K562 (cell line): ENCODE data around the gene TF. TPM values are rescaled to one million over a fixed set of nuclear protein-coding genes. Genes with fewer than 3 reads are reported as not detected.

Experiments
- ATAC-seq: fragments of 200-7000 bp; cut with Tn5 transposase; 3 replicates; pipeline ENCODE4 v1.9.1; 2020; ENCODE audit warnings: moderate library complexity
- BruUV-seq: library from RNA; stranded (reverse); fragments of 400-500 nt; replicated peaks from 2 replicates; lab custom pipeline; 2021; lab: Mats Ljungman, UMichigan
- CTCF ChIA-PET: fragments of 300-600 bp; formaldehyde crosslinking; extraction: SDS; loops from one replicate; lab custom pipeline; 2021; ENCODE audit warnings: low intra/inter-chr PET ratio; lab: Yijun Ruan, JAX
- POLR2A ChIA-PET: fragments of 300-600, 350-650 bp; sonication (Branson Sonifier 250); formaldehyde crosslinking; extraction: SDS; loops from one replicate; lab custom pipeline; 2021; ENCODE audit warnings: antibody characterized with exemption, inconsistent platforms; lab: Yijun Ruan, JAX
- DNase-seq, 4 experiments: peaks; one replicate each; pipeline versions ENCODE4 v3.0.0 to v3.0.0-alpha.2; 2011 to 2018; ENCODE audit warnings: low spot score in 3 of 4, mixed read lengths in 3 of 4; ENCODE audit errors: extremely low read depth in 1 of 4
- FAIRE-seq: peaks from 2 replicates; lab custom pipeline; 2011; peaks lifted over from hg19 to GRCh38; lab: Jason Lieb, UNC
- H2AFZ ChIP-seq: 2 replicates; pipeline ENCODE4 v1.6.0; 2011; ENCODE audit warnings: low read depth, low read length, control low read depth, inconsistent platforms
- H3K27ac ChIP-seq: fragments of 200-600 bp; 3 replicates; pipeline ENCODE4 v1.8.0; 2011; ENCODE audit warnings: low read depth, mild to moderate bottlenecking, control low read depth, inconsistent platforms, low read length, moderate library complexity, mixed read lengths; ENCODE audit errors: extremely low read depth
- H3K27me3 ChIP-seq, 2 experiments: fragments of 300-600 bp in 1 of 2; 2 replicates in 1 of 2; 3 replicates in 1 of 2; pipeline versions ENCODE4 v1.6.0 to v1.8.0; 2011; ENCODE audit warnings: inconsistent platforms in 2 of 2, low read length in 2 of 2, mild to moderate bottlenecking in 1 of 2, mixed read lengths in 1 of 2, moderate library complexity in 1 of 2; ENCODE audit not compliant: control insufficient read depth in 2 of 2, insufficient read depth in 2 of 2
- H3K36me3 ChIP-seq: fragments of 300-600 bp; 3 replicates; pipeline ENCODE4 v1.8.0; 2011; ENCODE audit warnings: mild to moderate bottlenecking, low read length, inconsistent platforms; ENCODE audit not compliant: control insufficient read depth, insufficient read depth
- H3K4me1 ChIP-seq, 2 experiments: fragments of 200-600 bp in 1 of 2; replicated peaks in 1 of 2; 2 replicates in 1 of 2; 3 replicates in 1 of 2; pipeline versions ENCODE4 v1.5.1 to v1.8.0; 2011; ENCODE audit warnings: inconsistent platforms in 2 of 2, low read length in 2 of 2, mild to moderate bottlenecking in 1 of 2, mixed read lengths in 1 of 2, moderate library complexity in 1 of 2; ENCODE audit not compliant: control insufficient read depth in 2 of 2, insufficient read depth in 2 of 2
- H3K4me2 ChIP-seq: 2 replicates; pipeline ENCODE4 v1.6.1; 2011; ENCODE audit warnings: low read length, control low read depth, inconsistent platforms, mixed read lengths; ENCODE audit not compliant: insufficient read depth
- H3K4me3 ChIP-seq: fragments of 200-600 bp; sonication (generic), shearing (Covaris generic); 2 replicates; pipeline ENCODE4 v1.5.1; 2016; ENCODE audit warnings: control low read depth, inconsistent platforms
- H3K79me2 ChIP-seq: fragments of 200-600 bp; 3 replicates; pipeline ENCODE4 v1.8.0; 2011; ENCODE audit warnings: low read length, inconsistent platforms; ENCODE audit not compliant: control insufficient read depth, insufficient read depth
- H3K9ac ChIP-seq, 2 experiments: 2 replicates each; pipeline versions ENCODE4 v1.6.0 to v1.6.1; 2011; ENCODE audit warnings: low read depth in 2 of 2, low read length in 2 of 2, control low read depth in 1 of 2, inconsistent platforms in 1 of 2, mild to moderate bottlenecking in 1 of 2, mixed read lengths in 1 of 2; ENCODE audit not compliant: insufficient read depth in 1 of 2
- H3K9me1 ChIP-seq: one replicate; pipeline ENCODE4 v1.6.0; 2011; ENCODE audit warnings: inconsistent platforms, mild to moderate bottlenecking, low read length, moderate library complexity; ENCODE audit not compliant: control insufficient read depth, insufficient read depth
- H3K9me3 ChIP-seq: replicated peaks from 2 replicates; pipeline ENCODE4 v1.5.1; 2011; ENCODE audit warnings: low read depth, low read length, inconsistent platforms; ENCODE audit not compliant: control insufficient read depth, insufficient read depth
- H4K20me1 ChIP-seq: replicated peaks from 2 replicates; pipeline ENCODE4 v1.6.1; 2011; ENCODE audit warnings: low read length, inconsistent platforms, mixed read lengths; ENCODE audit not compliant: control insufficient read depth, insufficient read depth
- ARID3B ChIP-seq: fragments of 250-450 bp; sonication (Bioruptor Pico); IDR thresholded peaks from 2 replicates; pipeline ENCODE4 v1.4.0; 2020; ENCODE audit warnings: borderline replicate concordance
- BCLAF1 ChIP-seq, 2 experiments: fragments of 450-650 bp in 1 of 2; IDR thresholded peaks; 2 replicates each; pipeline ENCODE4 v1.6.1; 2011 to 2017; ENCODE audit warnings: low read depth in 2 of 2, antibody characterized with exemption in 1 of 2, borderline replicate concordance in 1 of 2, low read length in 1 of 2, mild to moderate bottlenecking in 1 of 2, mixed read lengths in 1 of 2; ENCODE audit not compliant: control insufficient read depth in 1 of 2
- CEBPZ ChIP-seq: fragments of 150-350 bp; IDR thresholded peaks from 2 replicates; pipeline ENCODE4 v1.6.1; 2014; ENCODE audit warnings: low read depth, mild to moderate bottlenecking, low read length, borderline replicate concordance
- HBP1 ChIP-seq: fragments of 450-650 bp; formaldehyde crosslinking; IDR thresholded peaks from 2 replicates; pipeline ENCODE4 v1.4.0; 2022; ENCODE audit warnings: missing genetic modification characterization
- HCFC1 ChIP-seq: IDR thresholded peaks from 2 replicates; pipeline ENCODE4 v1.6.1; 2012; ENCODE audit warnings: low read depth, low read length, improper control_type of control experiment
- LEF1 ChIP-seq: fragments of 450-650 bp; IDR thresholded peaks from 2 replicates; pipeline ENCODE4 v1.6.1; 2016; ENCODE audit warnings: mild to moderate bottlenecking
- TEAD1 ChIP-seq, 2 experiments: fragments of 450-650 bp in 1 of 2; sonication (generic) in 1 of 2; formaldehyde crosslinking; IDR thresholded peaks; 2 replicates each; pipeline versions ENCODE4 v1.4.0 to v1.8.0; 2020 to 2022; ENCODE audit warnings: mild to moderate bottlenecking in 2 of 2, missing genetic modification reagents in 1 of 2
- ZNF717 ChIP-seq: fragments of 250-450 bp; sonication (Bioruptor Pico); IDR thresholded peaks from 2 replicates; pipeline ENCODE4 v1.5.0; 2021
- WGBS: fragments of 100-300 bp; shearing (Covaris generic); methylation state at CpG from one replicate; pipeline ENCODE4 v1.1.6; 2016; ENCODE audit warnings: low coverage, mixed read lengths; ENCODE audit not compliant: insufficient coverage; ENCODE audit errors: missing lambda C conversion rate; 5-methylcytosine and 5-hydroxymethylcytosine counted together
- in situ Hi-C: fragments of 300-500 bp; cut with MboI; formaldehyde crosslinking; loops from 4 replicates; pipeline ENCODE4 v1.15.0; 2018; ENCODE audit warnings: inconsistent platforms, mixed read lengths
- intact Hi-C: fragments of 100-400 bp; cut with micrococcal nuclease; formaldehyde crosslinking; loops from 2 replicates; pipeline ENCODE4 v1.14.2; 2022
- polyA plus RNA-seq, 8 experiments: library from polyadenylated mRNA; depleted of rRNA in 4 of 8; stranded (reverse) in 5 of 8; unstranded in 3 of 8; fragments of >200 nt; fragmentation: Nextera tagmentation in 2 of 8; fragmentation: Illumina TruSeq in 1 of 8; extraction: Ambion mirVana in 2 of 8; extraction: Trizol in 1 of 8; gene quantifications; 2 replicates each; pipeline versions ENCODE4 v1.2.1 to v1.2.3, GENCODE V29; 2011 to 2014; ENCODE audit warnings: inconsistent platforms in 1 of 8, missing spikeins in 1 of 8
- total RNA-seq, 7 experiments: library from RNA; depleted of rRNA in 6 of 7; stranded (reverse); fragments of >200 nt in 6 of 7; fragmentation: Illumina TruSeq in 2 of 7; extraction: Trizol in 2 of 7; gene quantifications; 2 replicates each; pipeline versions ENCODE4 v1.2.1 to v1.2.3, GENCODE V29; 2011 to 2021; ENCODE audit warnings: low replicate concordance in 1 of 7

Gene TF
- total and polyA plus RNA-seq, 9 of the 15 experiments (the other 6 are each of a cell fraction or from before 2014, with no cell fraction given), result 0.09 to 9.2 (median 3.1) TPM

- CTCF ChIA-PET, result no interaction called here
These were observed 29.6 kb downstream of the TF start for GRCh38 chr3:133775835-133776234.

More at GRCh38 chr3:133775835-133776234, 29.6 kb downstream of the TF start:
- H3K36me3 ChIP-seq, result no peaks in the 10 kb centered on the region
- no peak overlapping the region for H3K27ac ChIP-seq
- intact Hi-C loops, result no loop called here
- POLR2A ChIA-PET, result interaction anchor here (0.6 to 1.0 kb wide), 2 partner anchors 17 to 195 kb away, joined by 3 read pairs; no protein-coding TSS in a partner anchor
- no peaks in the 10 kb centered on the region for H3K9me3 ChIP-seq
- BruUV-seq, result no TSS peak
- H3K27me3 ChIP-seq, result peaks cover 0 to 13% of the 10 kb centered on the region in 2 experiments; a peak in 2 of 5 replicates
- no peak overlapping the region for H3K4me3 ChIP-seq
- ATAC-seq (no peak), DNase-seq (no peak), FAIRE-seq (no peak)
- H3K4me1 ChIP-seq, result peaks cover 0 to 4% of the 10 kb centered on the region in 2 experiments; a peak in 3 of 5 replicates
- WGBS, result 10% methylated on average over 4 of the region's 5 CpGs
- H3K79me2 ChIP-seq, result no peaks in the 10 kb centered on the region
- H2AFZ ChIP-seq, result no peak overlapping the region
- no peaks in the 10 kb centered on the region for H4K20me1 ChIP-seq
- peaks cover 2% of the 10 kb centered on the region for H3K9me1 ChIP-seq
- no peak overlapping the region for H3K9ac ChIP-seq
- TF ChIP-seq TEAD1 (CRISPR knock-in tag; IDR thresholded peaks at IDR 0.05), result no peak
- TF ChIP-seq BCLAF1 (IDR thresholded peaks at IDR 0.05; ENCODE audit: borderline replicate concordance in 1 of 2, control insufficient read depth in 1 of 2, low read depth in 2 of 2, low read length in 1 of 2), result no peak
- TF ChIP-seq HCFC1, result no peak
- no peak for TF ChIP-seq ZNF717 (CRISPR knock-in tag)
- TF ChIP-seq CEBPZ, result no peak
- TF ChIP-seq ARID3B (CRISPR knock-in tag), result no peak
- no peak for TF ChIP-seq HBP1 (CRISPR knock-in tag)
- TF ChIP-seq LEF1, result no peak
- in situ Hi-C loops, result no loop called here
- no peak overlapping the region for H3K4me2 ChIP-seq
